GM18526 (cell line): ENCODE data around the gene MTHFD1L.

Experiments
- POLR2A ChIP-seq: IDR thresholded peaks from 3 replicates; pipeline ENCODE4 v1.6.1; 2011; ENCODE audit not compliant: insufficient read length; ENCODE audit errors: extremely low read depth

Gene MTHFD1L

GRCh38 chr6:150865043-150865405 lies 478 bp upstream of the MTHFD1L start:
- TF ChIP-seq POLR2A: no peak

- TF ChIP-seq POLR2A: peak; percentile 48
These were observed 867 bp downstream of the MTHFD1L start for GRCh38 chr6:150866147-150866990.

GRCh38 chr6:150866991-150867501 lies 1.5 kb downstream of the MTHFD1L start:
- TF ChIP-seq POLR2A: no peak

GRCh38 chr6:150868759-150869158 lies 3.3 kb downstream of the MTHFD1L start:
- no peak for TF ChIP-seq POLR2A

- no peak for TF ChIP-seq POLR2A
These were observed 8.7 kb downstream of the MTHFD1L start for GRCh38 chr6:150874179-150874578.

- no peak for TF ChIP-seq POLR2A
These were observed 10.3 kb downstream of the MTHFD1L start for GRCh38 chr6:150875841-150876240.

- TF ChIP-seq POLR2A: no peak
These were observed 11.1 kb downstream of the MTHFD1L start for GRCh38 chr6:150876598-150876997.

- TF ChIP-seq POLR2A: no peak
These were observed 12.4 kb downstream of the MTHFD1L start for GRCh38 chr6:150877928-150878327.

GRCh38 chr6:150878347-150879213 lies 13.1 kb downstream of the MTHFD1L start:
- no peak for TF ChIP-seq POLR2A

GRCh38 chr6:150880336-150880735 lies 14.8 kb downstream of the MTHFD1L start:
- TF ChIP-seq POLR2A: no peak

GRCh38 chr6:150881911-150882481 lies 16.5 kb downstream of the MTHFD1L start:
- no peak for TF ChIP-seq POLR2A

GRCh38 chr6:150883521-150883920 lies 18.0 kb downstream of the MTHFD1L start:
- no peak for TF ChIP-seq POLR2A

- no peak for TF ChIP-seq POLR2A
These were observed 20.7 kb downstream of the MTHFD1L start for GRCh38 chr6:150886155-150886554.

- TF ChIP-seq POLR2A: no peak
These were observed 22.6 kb downstream of the MTHFD1L start for GRCh38 chr6:150887978-150888563.

GRCh38 chr6:150890346-150890745 lies 24.8 kb downstream of the MTHFD1L start:
- no peak for TF ChIP-seq POLR2A
